Endodermal cell (in vitro differentiated cells): ENCODE results near the gene TAF3. TPM values are rescaled to one million over a fixed set of nuclear protein-coding genes. Genes with fewer than 3 reads are reported as not detected.

ENCODE experiments used
- DNase-seq: peaks from one replicate; pipeline ENCODE4 v3.0.0-alpha.2; 2017
- H3K27ac ChIP-seq: 2 replicates; pipeline ENCODE4 v1.5.1; 2013; ENCODE audit warnings: mild to moderate bottlenecking, low read depth, low read length, moderate library complexity
- H3K27me3 ChIP-seq: 2 replicates; pipeline ENCODE4 v1.6.1; 2013; ENCODE audit warnings: mild to moderate bottlenecking, low read length, moderate library complexity; ENCODE audit not compliant: insufficient read depth, control insufficient read depth, poor library complexity, severe bottlenecking
- H3K36me3 ChIP-seq: 2 replicates; pipeline ENCODE4 v1.7.0; 2013; ENCODE audit warnings: mild to moderate bottlenecking, low read length, moderate library complexity; ENCODE audit not compliant: control insufficient read depth, insufficient read depth
- H3K4me1 ChIP-seq: one replicate; pipeline ENCODE4 v1.7.0; 2013; ENCODE audit warnings: low read length; ENCODE audit not compliant: control insufficient read depth, insufficient read depth
- H3K4me3 ChIP-seq: 2 replicates; pipeline ENCODE4 v1.5.1; 2013; ENCODE audit warnings: mild to moderate bottlenecking, low read length, moderate library complexity
- H3K9ac ChIP-seq: 2 replicates; pipeline ENCODE4 v1.6.1; 2013; ENCODE audit warnings: mild to moderate bottlenecking, low read length, moderate library complexity; ENCODE audit not compliant: poor library complexity, severe bottlenecking; ENCODE audit errors: extremely low read depth
- H3K9me3 ChIP-seq: 2 replicates; pipeline ENCODE4 v1.6.1; 2013; ENCODE audit warnings: mild to moderate bottlenecking, low read length, moderate library complexity; ENCODE audit not compliant: control insufficient read depth
- H3K27ac Mint-ChIP-seq: 2 replicates; pipeline ENCODE4 v1.8.0; 2020; ENCODE audit warnings: mixed read lengths
- H3K27me3 Mint-ChIP-seq: 2 replicates; pipeline ENCODE4 v1.8.0; 2021; ENCODE audit warnings: mild to moderate bottlenecking, mixed read lengths; ENCODE audit not compliant: insufficient read depth
- H3K36me3 Mint-ChIP-seq: 2 replicates; pipeline ENCODE4 v1.8.0; 2020; ENCODE audit warnings: low read depth, mixed read lengths
- H3K4me1 Mint-ChIP-seq: 2 replicates; pipeline ENCODE4 v1.8.0; 2020; ENCODE audit warnings: mixed read lengths
- H3K4me3 Mint-ChIP-seq: 2 replicates; pipeline ENCODE4 v1.8.0; 2020; ENCODE audit warnings: mild to moderate bottlenecking, moderate library complexity, mixed read lengths
- H3K9me3 Mint-ChIP-seq: 2 replicates; pipeline ENCODE4 v1.8.0; 2020; ENCODE audit warnings: mild to moderate bottlenecking, mixed read lengths
- WGBS, 2 experiments: methylation state at CpG; one replicate each; pipeline versions ENCODE4 v1.1.5 to v1.1.7; 2013; ENCODE audit warnings: missing lambda C conversion rate in 2 of 2, mixed read lengths in 1 of 2; ENCODE audit not compliant: insufficient coverage in 1 of 2, insufficient read length in 1 of 2; 5-methylcytosine and 5-hydroxymethylcytosine counted together
- total RNA-seq, 2 donors: library from RNA; stranded (reverse); fragmentation: NEBNext Ultra II Directional in 1 of 2; extraction: Animal tissue kit (Norgen Biotek cat#: 25700) in 1 of 2; gene quantifications; 2 replicates in 1 of 2; 3 replicates in 1 of 2; pipeline ENCODE4 v1.2.1, GENCODE V29; 2021
- TF ChIP-seq, protein P1 (sequence below): fragments of 200-600 bp; sonication (generic); conservative IDR thresholded peaks from 2 replicates; pipeline ENCODE4 v1.5.0; 2021; ENCODE audit warnings: antibody characterized with exemption, mild to moderate bottlenecking

TAF3 gene
- total RNA-seq, 2 donors from 2014 or later, result 9.9 to 10.0 TPM

- Mint-ChIP-seq H3K36me3 (peaks cover 4% of the 10 kb centered on the region), H3K4me1 (peaks cover 15% of the 10 kb centered on the region), H3K27ac (no peak overlapping the region), H3K27me3 (peaks cover 5% of the 10 kb centered on the region), H3K4me3 (no peak overlapping the region), H3K9me3 (no peaks in the 10 kb centered on the region)
- no peak for DNase-seq
- no peaks in the 10 kb centered on the region for H3K36me3 ChIP-seq
- H3K9ac ChIP-seq, result no peak overlapping the region
- no peaks in the 10 kb centered on the region for H3K27me3 ChIP-seq
- peaks cover 13% of the 10 kb centered on the region for H3K4me1 ChIP-seq
- WGBS, 2 experiments, result 94 to 99% methylated on average over 12 of the region's 12 CpGs
- no peaks in the 10 kb centered on the region for H3K9me3 ChIP-seq
- no peak overlapping the region for H3K4me3 ChIP-seq
- H3K27ac ChIP-seq, result no peak overlapping the region
- TF ChIP-seq, protein P1, sequence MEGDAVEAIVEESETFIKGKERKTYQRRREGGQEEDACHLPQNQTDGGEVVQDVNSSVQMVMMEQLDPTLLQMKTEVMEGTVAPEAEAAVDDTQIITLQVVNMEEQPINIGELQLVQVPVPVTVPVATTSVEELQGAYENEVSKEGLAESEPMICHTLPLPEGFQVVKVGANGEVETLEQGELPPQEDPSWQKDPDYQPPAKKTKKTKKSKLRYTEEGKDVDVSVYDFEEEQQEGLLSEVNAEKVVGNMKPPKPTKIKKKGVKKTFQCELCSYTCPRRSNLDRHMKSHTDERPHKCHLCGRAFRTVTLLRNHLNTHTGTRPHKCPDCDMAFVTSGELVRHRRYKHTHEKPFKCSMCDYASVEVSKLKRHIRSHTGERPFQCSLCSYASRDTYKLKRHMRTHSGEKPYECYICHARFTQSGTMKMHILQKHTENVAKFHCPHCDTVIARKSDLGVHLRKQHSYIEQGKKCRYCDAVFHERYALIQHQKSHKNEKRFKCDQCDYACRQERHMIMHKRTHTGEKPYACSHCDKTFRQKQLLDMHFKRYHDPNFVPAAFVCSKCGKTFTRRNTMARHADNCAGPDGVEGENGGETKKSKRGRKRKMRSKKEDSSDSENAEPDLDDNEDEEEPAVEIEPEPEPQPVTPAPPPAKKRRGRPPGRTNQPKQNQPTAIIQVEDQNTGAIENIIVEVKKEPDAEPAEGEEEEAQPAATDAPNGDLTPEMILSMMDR, result no peak
These were observed 85.5 kb downstream of the TAF3 start for GRCh38 chr10:7903851-7904250.

GRCh38 chr10:7906128-7906527, 87.8 kb downstream of the TAF3 start:
- H3K9ac ChIP-seq, result no peak overlapping the region
- peaks cover 16% of the 10 kb centered on the region for H3K4me1 ChIP-seq
- H3K27me3 ChIP-seq, result no peaks in the 10 kb centered on the region
- Mint-ChIP-seq H3K4me1 (peaks cover 17% of the 10 kb centered on the region), H3K27ac (no peak overlapping the region), H3K4me3 (no peak overlapping the region), H3K36me3 (no peaks in the 10 kb centered on the region), H3K9me3 (no peaks in the 10 kb centered on the region), H3K27me3 (peaks cover 5% of the 10 kb centered on the region)
- no peak overlapping the region for H3K4me3 ChIP-seq
- H3K36me3 ChIP-seq, result no peaks in the 10 kb centered on the region
- WGBS, 2 experiments, result 70% methylated on average over 2 of the region's 2 CpGs; no CpG with 5 or more reads in 1 of the 2 experiments
- H3K9me3 ChIP-seq, result no peaks in the 10 kb centered on the region
- DNase-seq, result no peak
- TF ChIP-seq, protein P1, result no peak
- no peak overlapping the region for H3K27ac ChIP-seq

- TF ChIP-seq, protein P1, result no peak
- 77 to 90% methylated on average over 5 to 8 of the region's 8 CpGs for WGBS, 2 experiments
- Histone ChIP-seq H3K4me3 (no peak overlapping the region), H3K4me1 (peaks cover 16% of the 10 kb centered on the region), H3K36me3 (no peaks in the 10 kb centered on the region), H3K27me3 (no peaks in the 10 kb centered on the region), H3K9ac (no peak overlapping the region), H3K9me3 (no peaks in the 10 kb centered on the region), H3K27ac (no peak overlapping the region)
- no peak overlapping the region for H3K27ac Mint-ChIP-seq
- no peaks in the 10 kb centered on the region for H3K36me3 Mint-ChIP-seq
- no peak overlapping the region for H3K4me3 Mint-ChIP-seq
- H3K4me1 Mint-ChIP-seq, result peaks cover 17% of the 10 kb centered on the region
- peaks cover 5% of the 10 kb centered on the region for H3K27me3 Mint-ChIP-seq
- no peak for DNase-seq
- H3K9me3 Mint-ChIP-seq, result no peaks in the 10 kb centered on the region
These were observed 90.4 kb downstream of the TAF3 start for GRCh38 chr10:7908541-7909210.
